ENCODE measurements around the gene TFEB. TPM values are rescaled to one million over a fixed set of nuclear protein-coding genes. Genes with fewer than 3 reads are reported as not detected.

TFEB gene
- total RNA-seq, 4 donors from 2014 or later = 17.6 to 47.9 (median 22.9) TPM

GRCh38 chr6:41707565-41708200 is 27.7 kb downstream of the TFEB start:
- DNase-seq = peak in 2 of 3 donors; percentile 63 to 69
- H3K4me3 ChIP-seq = peak overlapping the region in 1 of 4 donors; percentile 10
- H3K9me3 ChIP-seq = no peaks in the 10 kb centered on the region
- peaks cover 0 to 45% (median 35%) of the 10 kb centered on the region in 4 donors for H3K4me1 ChIP-seq
- H3K27ac ChIP-seq = peak overlapping the region in 3 of 4 donors; percentile 55 to 88 (median 71)
- no peaks in the 10 kb centered on the region for H3K27me3 ChIP-seq
- TF ChIP-seq POLR2A (IDR thresholded peaks at IDR 0.05) (no peak), CTCF (IDR thresholded peaks at IDR 0.05) (no peak)
- no peaks in the 10 kb centered on the region for H3K36me3 ChIP-seq

DNA sequence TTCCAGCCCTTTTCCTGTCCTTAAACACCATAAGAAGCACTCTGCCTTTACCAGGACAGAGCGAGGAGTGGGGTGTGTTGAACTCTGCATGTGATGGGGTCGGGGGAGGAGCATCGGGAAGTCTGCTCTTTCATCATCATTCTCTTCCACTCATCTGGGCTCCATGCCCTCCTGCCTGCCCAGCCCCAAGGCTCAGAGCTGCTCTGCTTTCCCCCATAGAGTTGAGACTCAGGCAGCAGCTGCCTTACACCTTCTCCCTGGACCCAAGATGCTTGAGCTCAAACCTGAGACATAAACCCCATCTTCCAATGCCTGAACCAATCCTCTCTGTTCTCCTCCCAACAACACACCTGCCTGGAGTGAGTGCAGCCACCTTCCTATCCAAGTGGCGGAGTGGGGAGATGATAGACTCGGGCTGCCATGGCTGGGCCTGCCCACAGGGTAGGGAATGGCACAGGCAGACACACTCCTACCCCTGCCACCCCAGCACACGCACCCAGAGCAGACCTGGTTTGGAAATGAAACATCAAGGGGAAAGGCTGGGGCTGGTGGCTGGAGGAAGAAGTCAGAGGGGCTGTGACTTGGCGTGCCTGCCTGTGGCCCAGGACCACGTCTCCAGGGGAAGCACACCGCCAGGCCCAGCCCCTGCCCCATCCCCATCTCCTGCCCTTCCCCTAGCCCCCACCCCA is 28.4 kb downstream of the TFEB start:
- no peaks in the 10 kb centered on the region for H3K36me3 ChIP-seq
- no peaks in the 10 kb centered on the region for H3K9me3 ChIP-seq
- TF ChIP-seq CTCF (IDR thresholded peaks at IDR 0.05) = no peak
- no peak for TF ChIP-seq POLR2A (IDR thresholded peaks at IDR 0.05)
- peaks cover 0 to 46% (median 35%) of the 10 kb centered on the region in 4 donors for H3K4me1 ChIP-seq
- H3K27me3 ChIP-seq = no peaks in the 10 kb centered on the region
- H3K27ac ChIP-seq = peak overlapping the region; percentile 54 to 88 (median 63)
- DNase-seq = peak in 1 of 3 donors; percentile 50
- peak overlapping the region in 1 of 4 donors; percentile 37 for H3K4me3 ChIP-seq

DNA sequence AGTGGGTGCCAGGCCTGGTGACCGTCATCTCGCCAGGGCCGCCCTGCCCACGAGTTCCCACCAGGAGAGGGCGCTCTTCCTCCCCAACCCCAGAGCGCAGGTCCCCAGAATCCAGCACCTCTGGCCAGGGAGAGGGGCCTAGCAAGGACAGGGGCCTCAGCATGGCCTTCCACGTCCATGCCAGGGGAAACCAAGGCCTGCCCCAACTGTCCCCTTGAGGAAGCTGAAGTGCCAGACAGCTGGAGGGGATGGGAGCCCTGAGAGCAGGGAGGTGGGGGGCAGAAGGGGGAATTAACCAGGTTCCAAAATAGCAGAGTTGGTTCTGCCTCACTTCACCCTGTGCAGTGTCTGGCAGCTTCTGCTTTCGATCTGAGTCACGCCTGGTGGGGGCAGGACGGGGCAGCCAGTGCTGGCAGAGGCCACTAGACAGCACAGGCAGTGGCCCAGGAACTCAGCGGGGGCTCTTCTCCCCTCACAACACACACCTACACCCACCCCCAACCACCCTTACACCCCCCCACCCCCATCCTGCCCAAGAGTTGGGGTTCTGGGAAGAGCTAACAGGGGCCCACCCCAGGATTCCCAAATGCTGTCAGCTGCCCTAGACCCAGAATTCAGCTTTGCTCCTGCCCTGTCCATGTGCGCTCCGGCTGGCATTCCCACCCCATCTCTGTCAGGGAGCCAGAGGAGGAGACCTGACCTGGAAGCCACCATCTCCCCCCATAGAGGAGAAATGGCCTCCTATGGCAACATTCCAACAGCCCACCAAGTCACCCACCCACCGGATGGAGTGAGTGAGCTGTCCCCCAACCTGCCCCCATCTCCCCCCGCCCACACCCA is 29.2 kb downstream of the TFEB start:
- DNase-seq = peak; percentile 77 to 93 (median 92)

GRCh38 chr6:41705311-41705995 is 30.0 kb downstream of the TFEB start:
- H3K9me3 ChIP-seq = no peaks in the 10 kb centered on the region
- peaks cover 0 to 46% (median 35%) of the 10 kb centered on the region in 4 donors for H3K4me1 ChIP-seq
- H3K4me3 ChIP-seq = peak overlapping the region in 2 of 4 donors; percentile 20 to 37
- no peak for DNase-seq
- peak overlapping the region; percentile 54 to 88 (median 63) for H3K27ac ChIP-seq
- no peaks in the 10 kb centered on the region for H3K36me3 ChIP-seq
- TF ChIP-seq POLR2A (IDR thresholded peaks at IDR 0.05) (no peak), CTCF (IDR thresholded peaks at IDR 0.05) (no peak)
- no peaks in the 10 kb centered on the region for H3K27me3 ChIP-seq

More for the DNA sequence above, 29.2 kb downstream of the TFEB start:
- Histone ChIP-seq H3K4me3 (peak overlapping the region in 2 of 4 donors; percentile 20 to 37), H3K27me3 (no peaks in the 10 kb centered on the region), H3K4me1 (peaks cover 0 to 46% (median 35%) of the 10 kb centered on the region in 4 donors), H3K9me3 (no peaks in the 10 kb centered on the region), H3K36me3 (no peaks in the 10 kb centered on the region), H3K27ac (peak overlapping the region; percentile 54 to 88 (median 63))
- TF ChIP-seq CTCF (IDR thresholded peaks at IDR 0.05) = peak; percentile 63 to 73 (median 68)
- no peak for TF ChIP-seq POLR2A (IDR thresholded peaks at IDR 0.05)

All from Peyer's patch (tissue), 4 donors.